AG08395 (cell line): ENCODE measurements around the gene RPL38.

Experiments
- DNase-seq: peaks from one replicate; pipeline ENCODE4 v3.0.0; 2012; ENCODE audit warnings: mixed read lengths, low spot score

RPL38 gene

DNA sequence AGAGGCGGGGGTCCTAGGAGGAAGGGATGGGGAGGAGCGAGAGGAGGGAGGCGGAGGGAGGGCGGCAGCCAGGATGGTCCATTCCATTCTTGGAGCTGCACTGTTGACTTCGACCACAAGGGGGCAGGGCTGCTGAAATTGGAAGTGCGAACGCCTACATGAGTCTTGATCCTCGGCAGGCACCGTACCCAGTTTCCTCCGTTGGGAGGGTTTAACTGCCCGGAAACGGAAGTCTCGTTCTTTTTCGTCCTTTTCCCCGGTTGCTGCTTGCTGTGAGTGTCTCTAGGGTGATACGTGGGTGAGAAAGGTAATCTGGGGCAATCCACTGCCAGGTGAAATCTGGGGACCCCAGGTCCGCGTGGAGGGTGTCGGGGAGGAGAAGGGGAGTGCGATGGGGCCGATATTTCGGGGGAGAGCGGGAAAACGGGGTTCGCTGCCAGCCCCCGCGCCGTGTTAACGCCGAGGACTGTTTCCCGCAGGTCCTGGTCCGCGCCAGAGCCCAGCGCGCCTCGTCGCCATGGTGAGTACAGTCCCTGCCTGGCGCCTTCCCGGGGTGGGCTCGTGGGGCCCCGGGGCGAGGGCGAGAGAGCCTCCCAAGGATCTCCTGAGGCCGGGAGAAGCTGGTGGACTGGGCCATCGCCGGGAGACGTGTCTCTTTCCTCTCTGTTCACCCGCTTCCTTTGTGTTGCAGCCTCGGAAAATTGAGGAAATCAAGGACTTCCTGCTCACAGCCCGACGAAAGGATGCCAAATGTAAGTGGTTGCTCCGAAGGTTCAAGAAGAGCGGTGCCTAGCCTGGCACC is at the start of gene RPL38:
Gene RPL38, plus strand, starts transcription at position 240 of the 802 bp plus-strand sequence. Its CDS starts 278 bp downstream, at position 518.
- peak; percentile 97 for DNase-seq

- no peak for DNase-seq
Measured at GRCh38 chr17:74153821-74154430, 49.6 kb upstream of the RPL38 start.

- no peak for DNase-seq
Measured at GRCh38 chr17:74156878-74157277, 46.6 kb upstream of the RPL38 start.

DNA sequence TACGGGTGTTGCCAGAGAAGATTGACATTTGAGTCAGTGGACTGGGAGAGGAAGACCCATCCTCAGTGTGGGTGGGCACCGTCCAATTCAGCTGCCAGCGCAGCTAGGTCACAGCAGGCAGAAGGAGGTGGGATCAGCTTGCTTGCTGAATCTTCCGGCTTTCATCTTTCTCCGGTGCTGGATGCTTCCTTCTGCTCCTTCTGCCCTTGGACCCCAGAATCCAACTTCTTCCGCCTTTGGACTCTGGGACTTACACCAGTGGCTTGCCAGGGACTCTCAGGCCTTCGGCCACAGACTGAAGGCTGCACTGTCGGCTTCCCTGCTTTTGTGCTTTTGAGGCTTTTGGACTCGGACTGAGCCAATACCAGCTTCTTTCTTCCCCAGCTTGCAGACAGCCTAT is 46.1 kb upstream of the RPL38 start:
- DNase-seq = no peak

GRCh38 chr17:74158761-74159160 is 44.7 kb upstream of the RPL38 start:
- no peak for DNase-seq

DNA sequence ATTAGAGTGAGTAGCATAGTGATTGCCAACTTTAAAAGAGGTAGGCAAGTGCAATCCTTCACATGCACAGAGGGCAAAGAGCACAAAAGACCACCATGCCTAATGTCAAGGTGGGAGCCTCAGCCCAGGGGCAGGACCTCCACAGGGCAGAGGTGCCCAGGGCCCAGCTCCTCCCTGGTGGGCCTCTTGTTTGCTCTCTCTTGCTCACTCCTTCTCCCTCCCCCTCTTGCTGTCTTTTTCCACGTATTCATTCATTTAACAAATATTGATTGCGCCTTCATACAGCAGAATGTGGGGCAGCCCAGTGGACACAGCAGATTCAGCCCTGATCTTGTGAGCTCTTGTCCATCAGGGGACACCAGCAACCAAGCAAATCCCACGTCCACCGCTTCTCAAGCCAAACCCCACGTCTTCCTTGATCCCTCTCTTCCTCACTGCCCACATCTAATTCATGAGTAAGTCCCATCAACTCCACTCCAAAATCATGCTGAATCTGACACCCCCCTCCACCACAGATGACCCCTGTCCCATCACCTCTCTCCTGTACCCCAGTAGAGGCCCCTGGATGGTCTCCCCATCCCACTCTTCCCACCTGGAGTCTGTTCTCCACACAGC is 44.1 kb upstream of the RPL38 start:
- DNase-seq = no peak

- no peak for DNase-seq
Measured at GRCh38 chr17:74160656-74161502, 42.6 kb upstream of the RPL38 start.

DNA sequence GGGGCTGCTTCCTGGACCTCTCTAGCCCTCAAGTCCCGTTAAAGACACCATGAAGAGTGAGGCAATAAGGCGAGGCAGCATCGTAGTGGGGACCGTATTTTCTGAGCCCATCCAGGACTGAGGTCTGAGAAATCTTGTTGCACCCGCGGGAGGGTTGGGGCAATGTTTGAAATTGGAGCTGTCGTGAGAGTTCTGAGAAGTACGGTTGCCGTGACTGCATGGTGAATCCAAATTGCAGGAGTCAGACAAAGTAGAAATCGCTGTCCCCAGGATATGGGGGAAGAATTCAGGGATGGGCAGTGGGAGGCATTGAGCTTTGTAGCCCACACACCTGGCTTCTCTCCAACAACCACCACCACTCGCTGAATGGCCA is 42.0 kb upstream of the RPL38 start:
- no peak for DNase-seq

- DNase-seq = no peak
Measured at GRCh38 chr17:74163271-74163821, 40.1 kb upstream of the RPL38 start.

GRCh38 chr17:74163836-74164235 is 39.6 kb upstream of the RPL38 start:
- DNase-seq = no peak

DNA sequence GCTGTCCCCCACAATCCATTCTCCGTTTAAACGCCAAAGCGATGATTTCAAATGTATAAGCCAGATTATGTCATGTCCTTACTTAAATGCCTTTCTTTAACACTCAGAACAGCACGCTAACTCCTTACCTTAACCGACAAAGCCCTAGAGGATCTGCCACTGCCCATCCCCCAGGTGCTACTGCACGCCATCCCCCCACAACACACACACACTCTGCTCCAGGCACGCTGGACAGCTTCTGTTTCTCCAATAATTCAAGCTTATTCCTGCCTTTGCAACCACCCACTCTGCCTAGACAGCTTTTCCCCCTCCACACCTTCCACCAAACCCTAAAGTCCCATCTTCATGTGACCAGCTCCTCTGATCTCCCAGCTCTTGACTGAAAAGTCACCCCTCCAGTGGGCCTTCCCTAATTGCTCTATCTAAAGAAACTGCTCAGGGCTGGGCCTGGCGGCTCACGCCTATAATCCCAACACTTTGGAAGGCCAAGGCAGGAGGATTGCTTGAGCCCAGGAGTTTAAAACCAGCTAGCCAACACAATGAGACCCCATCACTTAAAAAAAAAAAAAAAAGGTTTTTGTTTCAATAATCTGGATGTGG is 38.9 kb upstream of the RPL38 start:
- DNase-seq = no peak

DNA sequence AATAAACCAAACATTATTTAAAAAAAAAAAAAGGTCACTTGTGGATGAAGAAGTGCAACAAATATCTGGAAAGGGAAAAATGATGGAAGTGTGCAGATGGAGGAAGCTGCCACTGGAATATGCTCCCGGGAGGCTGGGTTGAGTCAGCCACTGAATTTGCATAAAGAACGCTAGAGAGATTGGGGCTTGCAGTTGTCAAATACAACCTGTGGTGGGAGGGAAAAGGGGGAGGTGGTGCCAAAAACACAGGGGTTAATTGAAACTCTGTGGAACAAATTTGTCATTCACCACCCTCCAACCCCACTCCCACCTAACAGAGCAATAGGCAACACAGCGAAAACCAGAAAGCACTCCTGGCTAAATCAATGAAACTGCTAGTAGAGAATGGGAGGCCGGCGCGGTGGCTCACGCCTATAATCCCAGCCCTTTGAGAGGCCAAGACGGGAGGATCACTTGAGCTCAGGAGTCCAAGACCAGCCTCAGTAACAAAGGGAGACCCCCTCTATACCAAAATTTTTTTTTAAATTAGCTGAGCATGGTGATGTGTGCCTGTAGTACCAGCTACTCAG is 37.6 kb upstream of the RPL38 start:
- no peak for DNase-seq

GRCh38 chr17:74170924-74171323 is 32.6 kb upstream of the RPL38 start:
- no peak for DNase-seq

GRCh38 chr17:74172700-74173099 is 30.8 kb upstream of the RPL38 start:
- DNase-seq = no peak

DNA sequence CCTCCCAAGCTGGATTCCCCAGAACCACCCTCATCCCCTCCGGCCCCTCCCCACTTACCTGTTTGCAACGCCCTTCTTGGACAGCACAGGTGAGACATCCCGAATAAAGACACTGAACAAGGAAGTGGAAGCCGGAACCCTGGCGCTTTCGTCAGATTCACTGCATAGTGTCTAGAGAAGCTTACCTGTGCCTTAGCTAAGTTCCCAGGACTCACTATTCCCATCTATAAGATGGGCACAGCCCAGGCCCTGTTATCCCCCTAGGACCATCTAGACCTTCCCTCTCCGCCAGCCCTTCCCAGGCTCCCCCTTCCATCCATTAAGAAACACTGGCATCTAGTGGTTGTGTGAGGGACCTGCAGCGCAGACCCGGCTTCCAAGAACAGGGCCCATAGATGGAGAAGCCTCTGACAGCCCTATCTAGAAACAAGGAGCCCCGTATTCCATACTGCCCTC is 26.9 kb upstream of the RPL38 start:
- peak; percentile 76 for DNase-seq

- DNase-seq = peak; percentile 26
Measured at GRCh38 chr17:74177018-74177450, 26.4 kb upstream of the RPL38 start.

DNA sequence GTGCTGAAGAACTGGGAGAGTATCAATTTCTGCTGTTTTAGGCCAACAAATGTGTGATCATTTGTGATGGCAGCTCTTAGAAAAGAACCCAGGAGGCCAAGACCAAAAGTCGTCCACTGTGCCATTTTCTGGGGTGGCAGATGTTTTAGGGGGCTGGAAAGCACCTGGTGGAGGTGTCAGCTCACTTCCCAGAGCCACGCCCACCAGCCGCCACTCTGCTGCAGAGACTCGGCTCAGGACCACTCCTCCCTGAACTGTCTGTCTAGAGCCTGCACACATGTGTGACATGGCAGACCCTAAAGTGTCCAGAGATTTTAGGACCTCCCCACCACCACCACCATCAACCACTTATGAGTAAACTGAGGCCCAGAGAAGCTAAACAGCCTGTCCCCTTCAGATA is 23.9 kb upstream of the RPL38 start:
- DNase-seq = no peak

DNA sequence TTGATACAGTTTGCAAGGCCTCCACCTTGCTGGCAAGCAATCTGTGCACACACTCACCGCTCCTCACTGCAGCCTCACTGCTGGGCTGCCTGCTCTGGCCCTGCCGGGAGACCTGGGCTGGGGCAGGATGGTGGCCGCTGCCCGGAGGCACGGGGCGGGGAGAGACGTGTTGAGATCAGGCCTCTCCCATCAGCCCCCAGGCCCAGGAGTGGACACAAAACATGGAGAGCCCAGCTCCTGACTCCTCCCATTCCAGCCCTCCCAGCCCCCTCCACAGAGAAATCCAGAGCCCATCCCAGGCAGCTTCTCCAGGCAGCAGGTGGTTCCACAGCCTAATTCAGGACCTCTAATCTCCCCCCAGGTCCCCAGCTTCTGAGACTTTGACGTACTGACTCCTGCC is 23.1 kb upstream of the RPL38 start:
- DNase-seq = no peak

GRCh38 chr17:74181341-74181740 is 22.1 kb upstream of the RPL38 start:
- DNase-seq = no peak

DNA sequence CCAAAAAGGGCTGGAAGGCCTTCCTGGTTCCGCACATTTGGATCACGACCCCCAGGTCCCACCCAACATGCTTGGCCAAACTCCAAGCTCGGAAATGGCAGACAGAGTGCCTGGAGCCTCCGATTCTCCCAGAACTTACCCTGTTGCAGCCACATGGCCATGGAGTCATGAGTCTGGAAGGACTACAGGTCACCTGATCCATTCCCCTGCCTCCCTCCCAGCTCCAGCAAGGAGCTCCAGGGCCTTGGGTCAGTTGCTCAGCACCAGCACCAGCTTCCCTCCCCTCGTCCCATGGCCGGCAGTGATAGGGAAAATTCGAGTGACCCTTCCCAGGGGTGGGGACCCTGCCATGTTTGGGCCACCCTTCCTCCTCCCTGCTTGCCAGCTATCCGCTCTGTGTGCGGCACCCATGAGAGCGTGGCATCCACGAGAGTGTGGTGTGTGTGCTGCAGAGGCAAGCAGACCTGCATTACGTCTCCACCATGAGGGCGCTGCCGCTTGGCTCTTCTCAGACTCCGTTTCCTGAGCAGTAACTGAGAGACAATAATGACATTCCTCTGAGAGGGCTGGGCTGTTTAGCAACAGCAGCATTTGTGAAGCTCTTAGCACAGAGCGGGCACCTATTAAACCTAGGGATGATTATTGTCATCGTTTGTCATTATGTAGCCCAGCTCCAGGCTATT is 21.3 kb upstream of the RPL38 start:
- DNase-seq = no peak

GRCh38 chr17:74183411-74183810 is 20.1 kb upstream of the RPL38 start:
- DNase-seq = no peak
